NCI-H82 treated with DMSO at 0.1 percent for 48 hours (cell line): ENCODE measurements around the gene GPNMB.

Source experiments
- DNase-seq: peaks from one replicate; lab custom pipeline; 2025; ENCODE audit not compliant: unreplicated experiment; lab: John Stamatoyannopoulos, UW

GPNMB gene

DNA sequence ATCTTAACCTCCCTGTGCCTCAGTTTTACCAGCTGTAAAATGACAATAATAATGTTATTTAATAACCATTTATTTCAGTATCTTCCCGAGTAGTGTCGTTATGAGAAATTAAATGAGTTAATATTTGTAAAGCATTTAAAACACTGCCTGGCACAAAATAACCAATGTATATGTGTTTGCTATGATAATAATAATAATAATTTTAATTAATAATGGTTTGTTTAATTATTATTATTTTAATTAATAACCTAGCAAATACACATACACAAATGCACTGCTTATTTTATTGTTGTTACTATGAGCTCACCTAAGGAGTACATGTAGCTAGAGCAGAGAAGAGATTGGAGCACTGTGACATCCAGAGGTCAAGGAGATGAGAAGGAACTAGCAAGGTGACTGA lies 18.2 kb upstream of the GPNMB start:
- DNase-seq = no peak

DNA sequence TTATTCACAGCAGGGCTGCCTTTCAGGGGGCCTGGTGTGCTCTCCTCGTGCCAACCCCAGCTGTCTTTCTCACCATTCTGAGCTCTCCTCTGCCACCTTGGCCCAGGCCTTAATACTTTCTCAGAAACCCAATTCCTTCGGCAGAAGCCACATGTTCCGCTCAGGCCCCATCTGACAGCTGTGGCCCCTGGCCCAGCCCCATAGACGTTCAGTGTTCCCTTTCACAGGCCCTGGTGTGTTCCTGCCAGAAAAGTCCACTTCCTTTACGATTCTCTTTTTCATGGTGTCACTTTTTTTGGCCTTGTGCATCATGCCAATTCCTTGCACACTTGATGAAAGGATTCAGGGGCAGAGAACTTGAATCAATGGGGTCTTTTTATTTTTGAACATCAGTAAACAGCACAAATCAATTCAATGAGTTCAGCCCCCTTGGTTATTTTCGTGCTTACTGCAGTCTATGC lies 15.9 kb upstream of the GPNMB start:
- DNase-seq = no peak

GRCh38 chr7:23232966-23233365 lies 13.6 kb upstream of the GPNMB start:
- no peak for DNase-seq

DNA sequence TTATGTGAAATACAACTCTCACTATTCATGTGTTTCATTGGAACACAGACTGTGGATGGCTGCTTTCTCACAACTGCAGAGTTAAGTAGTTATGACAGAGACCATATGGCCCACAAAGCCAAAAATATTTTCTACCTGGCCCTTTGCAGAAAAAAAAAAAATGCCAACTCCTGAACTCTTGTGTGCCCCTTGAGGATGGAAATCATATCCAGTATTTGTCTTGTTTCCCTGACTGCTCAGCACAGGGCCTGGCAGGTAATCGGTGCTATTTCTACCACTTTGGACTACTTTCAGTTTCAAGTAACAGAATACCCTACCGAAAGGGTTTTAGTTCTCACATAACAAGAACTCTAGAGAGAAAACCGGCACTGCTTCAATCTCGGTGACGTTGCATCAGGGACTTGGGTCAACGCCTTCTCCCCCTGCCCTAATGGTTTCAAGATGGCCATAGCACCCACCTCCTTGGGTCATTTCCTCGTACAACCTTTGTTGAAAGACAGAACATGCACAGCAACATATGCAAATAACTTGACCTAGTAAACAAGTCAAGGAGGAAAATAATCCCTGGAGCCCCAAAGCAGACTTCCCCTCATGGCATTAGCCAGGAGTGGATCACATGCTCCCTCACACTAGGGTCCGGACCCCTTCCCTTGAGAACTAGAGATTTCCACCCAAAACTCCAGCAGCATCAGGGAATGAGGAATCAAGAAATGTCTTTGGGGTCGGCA lies 11.8 kb upstream of the GPNMB start:
- no peak for DNase-seq

- DNase-seq = no peak
These were observed 10.8 kb upstream of the GPNMB start for GRCh38 chr7:23235813-23236221.

GRCh38 chr7:23237000-23237399 lies 9.6 kb upstream of the GPNMB start:
- no peak for DNase-seq

DNA sequence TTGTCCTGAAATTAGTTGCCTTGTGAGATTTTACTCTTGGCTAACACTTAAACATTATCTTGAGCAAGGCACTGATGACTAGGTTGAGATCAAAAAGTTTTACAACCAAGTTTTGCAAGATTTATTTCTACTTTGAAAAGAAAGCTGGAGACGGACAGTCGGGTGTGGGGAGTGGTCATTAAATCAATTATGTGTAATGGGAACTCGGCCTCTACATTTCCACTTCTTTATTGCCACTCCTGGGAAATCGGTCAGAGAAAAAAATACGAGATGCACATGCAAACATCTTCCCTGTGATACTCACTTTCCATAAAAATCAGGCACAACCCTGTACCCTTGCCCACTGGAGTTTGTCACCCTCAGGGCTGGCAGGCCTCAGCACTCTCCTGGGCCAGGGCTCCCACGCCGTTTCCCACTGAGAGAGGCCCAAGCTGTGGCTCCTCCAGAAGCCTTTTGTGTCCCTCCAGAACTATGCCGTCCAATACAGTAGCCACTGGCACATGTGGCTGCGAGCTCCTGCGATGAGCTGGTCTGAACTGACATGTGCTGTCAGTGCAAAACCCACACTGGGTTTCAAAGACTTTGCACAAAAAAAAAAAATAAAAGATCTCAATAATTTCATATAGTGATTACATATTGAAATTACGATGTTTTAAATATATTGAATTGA lies 7.5 kb upstream of the GPNMB start:
- no peak for DNase-seq

- no peak for DNase-seq
These were observed 6.9 kb upstream of the GPNMB start for GRCh38 chr7:23239698-23240097.

- DNase-seq = no peak
These were observed 4.3 kb upstream of the GPNMB start for GRCh38 chr7:23242321-23242720.

- peak; percentile 8 for DNase-seq
These were observed 3.6 kb upstream of the GPNMB start for GRCh38 chr7:23242935-23243334.

GRCh38 chr7:23247046-23247602 lies 549 bp downstream of the GPNMB start:
- no peak for DNase-seq

GRCh38 chr7:23247603-23248335 lies 1.2 kb downstream of the GPNMB start:
- DNase-seq = no peak

DNA sequence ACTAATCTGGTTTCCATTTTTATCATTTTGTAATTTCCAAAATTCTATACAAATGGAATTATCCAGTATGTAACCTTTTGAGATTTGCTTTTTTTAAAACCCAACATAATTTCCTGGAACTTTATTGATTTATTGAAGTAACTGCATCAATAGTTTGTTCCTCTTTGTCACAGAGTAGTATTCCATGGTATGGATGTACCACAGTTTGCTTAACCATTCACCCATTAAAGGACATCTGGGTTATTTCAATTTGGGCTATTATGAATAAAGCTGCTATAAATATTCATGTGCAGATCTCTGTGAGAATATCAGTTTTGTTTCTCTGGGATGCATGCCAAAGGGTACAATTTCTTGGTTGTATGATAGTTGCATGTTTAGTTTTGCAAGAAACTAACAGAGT lies 2.9 kb downstream of the GPNMB start:
- no peak for DNase-seq

DNA sequence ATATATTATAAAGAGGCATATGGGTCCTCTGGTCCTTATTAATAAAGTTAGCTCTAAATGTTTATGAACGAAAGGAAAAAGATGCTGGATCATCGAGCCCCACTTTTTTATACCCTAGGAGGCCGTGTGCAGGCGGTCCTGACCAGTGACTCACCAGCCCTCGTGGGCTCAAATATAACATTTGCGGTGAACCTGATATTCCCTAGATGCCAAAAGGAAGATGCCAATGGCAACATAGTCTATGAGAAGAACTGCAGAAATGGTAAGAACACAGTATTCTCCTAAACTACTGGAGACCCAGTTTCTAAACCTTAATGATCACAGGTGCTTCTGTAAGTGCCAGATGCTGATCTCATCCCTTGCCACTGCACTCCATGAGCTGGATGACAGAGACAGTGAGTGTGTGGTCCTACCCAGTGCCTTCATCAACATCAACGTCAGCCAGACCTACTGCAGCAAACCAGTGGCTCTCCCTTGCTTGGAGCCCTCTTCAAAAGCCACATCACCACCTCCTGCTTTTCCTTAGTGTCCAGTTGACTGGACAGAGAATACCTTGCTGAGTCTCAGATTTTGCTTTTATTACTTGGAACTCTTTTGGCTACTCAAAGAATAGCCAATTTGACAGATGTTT lies 7.6 kb downstream of the GPNMB start:
- no peak for DNase-seq

- no peak for DNase-seq
These were observed 10.2 kb downstream of the GPNMB start for GRCh38 chr7:23256731-23257130.

DNA sequence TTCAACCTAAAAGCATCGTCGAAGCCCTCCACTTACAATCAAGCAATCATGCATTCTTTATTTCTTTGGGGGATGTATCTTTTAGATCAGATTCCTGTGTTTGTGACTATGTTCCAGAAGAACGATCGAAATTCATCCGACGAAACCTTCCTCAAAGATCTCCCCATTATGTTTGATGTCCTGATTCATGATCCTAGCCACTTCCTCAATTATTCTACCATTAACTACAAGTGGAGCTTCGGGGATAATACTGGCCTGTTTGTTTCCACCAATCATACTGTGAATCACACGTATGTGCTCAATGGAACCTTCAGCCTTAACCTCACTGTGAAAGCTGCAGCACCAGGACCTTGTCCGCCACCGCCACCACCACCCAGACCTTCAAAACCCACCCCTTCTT lies 13.8 kb downstream of the GPNMB start:
- no peak for DNase-seq

DNA sequence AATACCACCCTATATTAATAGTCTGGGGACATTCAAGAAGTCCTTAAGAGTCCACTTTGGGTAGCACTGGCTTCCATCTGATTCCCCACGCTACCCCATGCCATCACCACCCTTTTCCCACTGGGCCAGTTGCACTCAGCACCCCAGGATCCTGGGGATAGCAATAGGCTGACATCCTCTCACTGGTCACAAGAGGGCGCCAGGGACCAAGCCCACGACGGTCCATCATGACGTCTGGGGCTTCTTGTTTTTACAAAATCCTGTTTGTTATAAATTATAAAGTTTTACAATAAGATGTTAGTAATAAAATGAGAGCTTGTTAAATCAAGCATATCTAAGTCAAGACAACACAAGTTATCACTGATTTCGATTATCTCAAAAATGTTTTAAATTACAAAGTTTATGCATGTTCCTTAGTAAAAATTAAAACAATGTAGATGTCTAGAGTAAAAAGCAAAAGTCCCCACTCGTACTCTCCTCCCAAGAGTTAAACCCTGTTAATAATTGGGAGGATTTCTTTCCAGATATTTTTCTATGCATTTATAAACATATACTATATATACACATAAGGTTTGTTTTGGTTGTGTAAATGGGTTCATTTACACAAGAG lies 15.4 kb downstream of the GPNMB start:
- DNase-seq = peak; percentile 10

DNA sequence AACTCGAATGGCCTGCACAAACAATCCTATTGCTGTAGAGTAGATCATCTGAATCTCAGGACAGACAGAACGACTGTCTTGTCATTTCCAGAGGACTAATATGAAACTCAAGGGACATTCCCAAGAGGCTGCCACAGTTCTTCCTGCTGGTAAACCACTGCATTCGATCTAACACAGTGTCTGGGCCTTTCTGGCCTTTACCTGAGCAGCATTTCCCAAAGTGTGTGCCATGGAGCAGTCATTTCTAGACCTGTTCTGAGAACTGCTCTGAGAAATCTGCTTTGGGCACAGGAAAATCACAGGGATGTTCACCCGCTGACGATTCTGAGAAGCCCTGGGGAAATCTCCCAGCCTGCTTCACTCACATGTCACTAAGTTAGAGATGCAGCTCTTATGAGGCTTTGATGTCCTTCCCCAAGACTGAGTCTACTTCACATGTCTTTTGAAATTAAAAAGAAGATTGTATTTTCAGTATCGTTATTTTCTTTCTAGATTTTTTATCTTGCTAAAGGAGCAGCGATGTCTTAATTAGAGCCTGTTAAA lies 18.4 kb downstream of the GPNMB start:
- DNase-seq = no peak

GRCh38 chr7:23266918-23267317 lies 20.3 kb downstream of the GPNMB start:
- DNase-seq = no peak

- no peak for DNase-seq
These were observed 20.8 kb downstream of the GPNMB start for GRCh38 chr7:23267357-23267756.

DNA sequence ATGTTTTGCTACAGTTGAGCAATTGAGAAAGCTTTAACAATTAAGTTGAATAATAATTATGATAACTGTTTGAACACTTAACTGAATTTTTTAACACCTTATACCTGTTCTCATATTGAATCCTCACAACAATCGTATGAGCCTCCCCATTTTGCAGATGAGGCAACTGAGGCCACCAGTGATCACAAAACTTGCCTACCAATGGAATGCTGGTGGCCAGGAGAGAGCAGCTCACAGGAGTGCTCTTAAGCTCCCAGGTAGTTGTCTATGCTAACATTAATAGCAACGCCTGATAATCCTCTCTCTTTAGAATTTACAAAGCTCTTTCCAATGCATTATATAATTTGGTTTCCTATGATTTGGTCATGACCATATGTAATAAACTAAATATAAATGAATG lies 21.6 kb downstream of the GPNMB start:
- no peak for DNase-seq
